Measurements from ENCODE around the gene SFN. TPM values are rescaled to one million over a fixed set of nuclear protein-coding genes. Genes with fewer than 3 reads are reported as not detected.

The SFN gene
- total and polyA plus RNA-seq, 3 experiments from 2014 or later, result 0.37 TPM; not detected in 2

- no peaks in the 10 kb centered on the region for H3K4me1 ChIP-seq (ENCODE audit: insufficient read depth, low read length)
- no peaks in the 10 kb centered on the region for H3K27me3 ChIP-seq (ENCODE audit: insufficient read depth, low read length, poor library complexity, severe bottlenecking)
- Mint-ChIP-seq H3K4me1 (no peaks in the 10 kb centered on the region), H3K4me3 (no peak overlapping the region), H3K27me3 (peaks cover 4 to 8% of the 10 kb centered on the region in 2 donors), H3K9me3 (no peaks in the 10 kb centered on the region), H3K36me3 (no peaks in the 10 kb centered on the region), H3K27ac (no peak overlapping the region)
- no peak overlapping the region for H3K4me3 ChIP-seq (ENCODE audit: low read length)
- DNase-seq, result no peak
- ChIA-PET CTCF (no interaction called here), POLR2A (no interaction called here)
- no peaks in the 10 kb centered on the region for H3K36me3 ChIP-seq (ENCODE audit: insufficient read depth, low read length)
- no peak overlapping the region for H3K27ac ChIP-seq (ENCODE audit: low read depth, low read length)
- no peaks in the 10 kb centered on the region for H3K9me3 ChIP-seq (ENCODE audit: low read length)
Observed at GRCh38 chr1:26911399-26912146, 48.6 kb downstream of the SFN start.

GRCh38 chr1:26912147-26912490, 49.2 kb downstream of the SFN start:
- Histone ChIP-seq H3K36me3 (ENCODE audit: insufficient read depth, low read length) (no peaks in the 10 kb centered on the region), H3K27ac (ENCODE audit: low read depth, low read length) (no peak overlapping the region), H3K4me3 (ENCODE audit: low read length) (no peak overlapping the region), H3K9me3 (ENCODE audit: low read length) (no peaks in the 10 kb centered on the region), H3K27me3 (ENCODE audit: insufficient read depth, low read length, poor library complexity, severe bottlenecking) (no peaks in the 10 kb centered on the region), H3K4me1 (ENCODE audit: insufficient read depth, low read length) (no peaks in the 10 kb centered on the region)
- Mint-ChIP-seq H3K36me3 (no peaks in the 10 kb centered on the region), H3K9me3 (no peaks in the 10 kb centered on the region), H3K4me1 (no peaks in the 10 kb centered on the region), H3K4me3 (no peak overlapping the region), H3K27ac (no peak overlapping the region), H3K27me3 (peaks cover 4 to 8% of the 10 kb centered on the region in 2 donors)
- POLR2A ChIA-PET, result no interaction called here
- DNase-seq, result no peak
- CTCF ChIA-PET, result no interaction called here

DNA sequence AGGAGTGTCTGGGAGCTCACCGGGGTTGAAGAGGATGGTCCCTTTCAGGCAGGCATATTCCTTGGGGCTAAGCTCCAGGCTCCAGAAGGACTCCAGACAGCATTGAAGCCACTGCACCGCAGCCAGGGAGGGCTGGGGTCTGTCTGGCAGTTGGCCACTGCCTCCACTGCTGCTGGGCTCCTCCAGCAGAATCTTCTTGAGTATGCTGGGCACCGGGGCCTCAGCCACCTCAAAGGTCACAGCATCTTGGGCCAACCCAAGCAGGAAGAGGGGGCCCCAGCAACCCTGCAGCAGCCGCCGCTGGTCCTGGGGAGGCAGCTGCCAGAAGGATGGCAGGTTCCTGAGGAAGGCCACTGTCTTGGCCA, 50.4 kb downstream of the SFN start:
- Mint-ChIP-seq H3K27me3 (peaks cover 3 to 8% of the 10 kb centered on the region in 2 donors), H3K4me1 (no peaks in the 10 kb centered on the region), H3K4me3 (no peak overlapping the region), H3K36me3 (no peaks in the 10 kb centered on the region), H3K9me3 (no peaks in the 10 kb centered on the region), H3K27ac (no peak overlapping the region)
- Histone ChIP-seq H3K9me3 (ENCODE audit: low read length) (no peaks in the 10 kb centered on the region), H3K27me3 (ENCODE audit: insufficient read depth, low read length, poor library complexity, severe bottlenecking) (no peaks in the 10 kb centered on the region), H3K4me3 (ENCODE audit: low read length) (no peak overlapping the region), H3K27ac (ENCODE audit: low read depth, low read length) (no peak overlapping the region), H3K36me3 (ENCODE audit: insufficient read depth, low read length) (no peaks in the 10 kb centered on the region), H3K4me1 (ENCODE audit: insufficient read depth, low read length) (no peaks in the 10 kb centered on the region)
- ChIA-PET POLR2A (no interaction called here), CTCF (interaction anchor here (1.4 kb wide), 1 partner anchor 13 kb away, joined by 4 read pairs; the partner anchor contains the start of gene GPATCH3)
- DNase-seq, result no peak

Other genes starting within 250 kb of the SFN start
- gene ARID1A, start 167.1 kb upstream of the SFN start, total RNA-seq, result 10 to 100 TPM; 88.4 to 90.9 TPM
- 31.6 TPM for gene ARID1A, start 167.1 kb upstream of the SFN start, polyA plus RNA-seq
- gene PIGV, start 75.2 kb upstream of the SFN start, total RNA-seq, result 10 to 100 TPM; 23.6 to 24.9 TPM
- 19.1 TPM for gene PIGV, start 75.2 kb upstream of the SFN start, polyA plus RNA-seq
- 10 to 100 TPM; 61.5 to 66.0 TPM for gene ZDHHC18, start 36.5 kb upstream of the SFN start, total RNA-seq
- gene ZDHHC18, start 36.5 kb upstream of the SFN start, polyA plus RNA-seq, result 21.7 TPM
- gene GPN2, start 27.1 kb downstream of the SFN start, total RNA-seq, result 10 to 100 TPM; 60.2 to 69.9 TPM
- 18.8 TPM for gene GPN2, start 27.1 kb downstream of the SFN start, polyA plus RNA-seq
- 10 to 100 TPM; 20.0 to 21.3 TPM for gene GPATCH3, start 37.3 kb downstream of the SFN start, total RNA-seq
- gene GPATCH3, start 37.3 kb downstream of the SFN start, polyA plus RNA-seq, result 15.2 TPM
- not detected for gene NR0B2, start 50.8 kb downstream of the SFN start, total RNA-seq
- gene NR0B2, start 50.8 kb downstream of the SFN start, polyA plus RNA-seq, result not detected
- 100 to 1,000 TPM; 167 to 168 TPM for gene NUDC, start 58.6 kb downstream of the SFN start, total RNA-seq
- gene NUDC, start 58.6 kb downstream of the SFN start, polyA plus RNA-seq, result 122 TPM
- under 1 TPM; 0.24 to 0.39 TPM for gene KDF1, start 97.3 kb downstream of the SFN start, total RNA-seq
- gene KDF1, start 97.3 kb downstream of the SFN start, polyA plus RNA-seq, result 4.6 TPM
- gene TRNP1, start 130.5 kb downstream of the SFN start, total RNA-seq, result 1 to 10 TPM in 1 of 2 experiments, under 1 TPM in 1; 0.73 to 1.2 TPM
- gene TRNP1, start 130.5 kb downstream of the SFN start, polyA plus RNA-seq, result not detected
- gene TENT5B, start 149.7 kb downstream of the SFN start, total RNA-seq, result not detected
- gene TENT5B, start 149.7 kb downstream of the SFN start, polyA plus RNA-seq, result not detected